ENCODE data around the gene NPPA.

- TF ChIP-seq CTCF (IDR thresholded peaks at IDR 0.05) (no peak), POLR2A (IDR thresholded peaks at IDR 0.05) (no peak)
Observed at GRCh38 chr1:11841245-11842153, 6.1 kb downstream of the NPPA start.
